GM18508 (cell line): ENCODE results near the gene PTPRF.
"Not testable (repeated sequence)": the region's sequence is repeated elsewhere in the genome, so short reads cannot be mapped to it uniquely, and the experiment has no call there.

Source experiments
- ATAC-seq: cut with Tn5 transposase; IDR thresholded peaks from one replicate; pipeline ENCODE4 v1.9.1; 2021; ENCODE audit warnings: moderate number of reproducible peaks; ENCODE audit not compliant: insufficient read depth, unreplicated experiment

The PTPRF gene

DNA sequence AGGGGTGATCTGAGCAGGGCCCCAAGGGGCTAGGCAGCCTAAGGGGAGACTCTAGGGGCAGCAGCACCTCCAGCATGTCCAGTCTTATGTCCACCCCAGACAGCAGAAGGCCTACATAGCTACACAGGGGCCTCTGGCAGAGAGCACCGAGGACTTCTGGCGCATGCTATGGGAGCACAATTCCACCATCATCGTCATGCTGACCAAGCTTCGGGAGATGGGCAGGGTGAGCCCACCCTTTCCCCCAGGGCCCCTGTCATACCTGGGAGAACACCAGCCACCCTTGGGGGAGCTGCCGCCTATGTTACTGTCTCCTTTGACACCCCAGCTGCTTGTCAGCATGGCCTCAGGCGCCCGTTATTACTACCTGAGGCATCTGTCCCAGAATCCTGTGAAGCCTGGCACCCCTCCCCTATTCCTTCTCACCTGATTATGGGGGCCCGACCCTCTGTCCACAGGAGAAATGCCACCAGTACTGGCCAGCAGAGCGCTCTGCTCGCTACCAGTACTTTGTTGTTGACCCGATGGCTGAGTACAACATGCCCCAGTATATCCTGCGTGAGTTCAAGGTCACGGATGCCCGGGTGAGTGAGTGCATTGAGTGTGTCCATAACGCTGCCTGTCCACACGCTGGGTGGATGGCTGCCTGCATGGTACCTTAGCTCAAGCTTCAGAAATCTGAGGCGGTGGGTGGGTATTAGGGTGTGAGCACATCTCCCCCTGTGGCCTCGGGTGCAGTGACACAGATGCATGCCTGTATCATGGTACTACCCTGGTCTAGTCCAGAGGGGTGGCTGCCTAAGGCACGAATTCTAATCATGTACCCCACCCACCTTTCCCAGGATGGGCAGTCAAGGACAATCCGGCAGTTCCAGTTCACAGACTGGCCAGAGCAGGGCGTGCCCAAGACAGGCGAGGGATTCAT lies 89.6 kb downstream of the PTPRF start:
- ATAC-seq = no peak

- no peak for ATAC-seq
Measured at GRCh38 chr1:43620956-43621355, 90.3 kb downstream of the PTPRF start.

DNA sequence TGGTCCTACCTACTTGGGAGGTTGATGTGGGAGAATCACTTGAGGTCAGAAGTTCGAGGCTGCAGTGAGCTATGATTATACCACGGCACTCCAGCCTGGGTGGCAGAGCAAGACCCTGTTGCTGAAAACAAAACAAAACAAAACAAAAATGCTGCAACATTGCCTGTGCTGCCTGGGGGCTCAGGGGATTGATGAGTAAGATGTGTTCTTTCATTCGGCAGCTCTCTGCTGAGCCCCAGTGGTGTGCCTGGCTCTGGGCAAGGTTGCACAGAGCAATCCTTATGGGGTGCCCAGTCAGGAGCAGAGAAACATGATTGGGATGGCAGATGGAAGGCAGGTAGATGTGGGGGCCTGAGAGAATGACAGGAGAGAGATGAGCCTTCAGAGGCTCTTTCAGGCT lies 90.7 kb downstream of the PTPRF start:
- ATAC-seq = no peak

DNA sequence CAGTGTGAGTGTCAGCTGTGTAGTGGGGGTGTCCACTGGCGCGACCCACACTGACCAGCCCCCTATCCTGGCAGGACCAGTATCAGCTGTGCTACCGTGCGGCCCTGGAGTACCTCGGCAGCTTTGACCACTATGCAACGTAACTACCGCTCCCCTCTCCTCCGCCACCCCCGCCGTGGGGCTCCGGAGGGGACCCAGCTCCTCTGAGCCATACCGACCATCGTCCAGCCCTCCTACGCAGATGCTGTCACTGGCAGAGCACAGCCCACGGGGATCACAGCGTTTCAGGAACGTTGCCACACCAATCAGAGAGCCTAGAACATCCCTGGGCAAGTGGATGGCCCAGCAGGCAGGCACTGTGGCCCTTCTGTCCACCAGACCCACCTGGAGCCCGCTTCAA lies 91.2 kb downstream of the PTPRF start:
- ATAC-seq = no peak

- ATAC-seq = no peak
Measured at GRCh38 chr1:43622471-43622870, 91.8 kb downstream of the PTPRF start.

DNA sequence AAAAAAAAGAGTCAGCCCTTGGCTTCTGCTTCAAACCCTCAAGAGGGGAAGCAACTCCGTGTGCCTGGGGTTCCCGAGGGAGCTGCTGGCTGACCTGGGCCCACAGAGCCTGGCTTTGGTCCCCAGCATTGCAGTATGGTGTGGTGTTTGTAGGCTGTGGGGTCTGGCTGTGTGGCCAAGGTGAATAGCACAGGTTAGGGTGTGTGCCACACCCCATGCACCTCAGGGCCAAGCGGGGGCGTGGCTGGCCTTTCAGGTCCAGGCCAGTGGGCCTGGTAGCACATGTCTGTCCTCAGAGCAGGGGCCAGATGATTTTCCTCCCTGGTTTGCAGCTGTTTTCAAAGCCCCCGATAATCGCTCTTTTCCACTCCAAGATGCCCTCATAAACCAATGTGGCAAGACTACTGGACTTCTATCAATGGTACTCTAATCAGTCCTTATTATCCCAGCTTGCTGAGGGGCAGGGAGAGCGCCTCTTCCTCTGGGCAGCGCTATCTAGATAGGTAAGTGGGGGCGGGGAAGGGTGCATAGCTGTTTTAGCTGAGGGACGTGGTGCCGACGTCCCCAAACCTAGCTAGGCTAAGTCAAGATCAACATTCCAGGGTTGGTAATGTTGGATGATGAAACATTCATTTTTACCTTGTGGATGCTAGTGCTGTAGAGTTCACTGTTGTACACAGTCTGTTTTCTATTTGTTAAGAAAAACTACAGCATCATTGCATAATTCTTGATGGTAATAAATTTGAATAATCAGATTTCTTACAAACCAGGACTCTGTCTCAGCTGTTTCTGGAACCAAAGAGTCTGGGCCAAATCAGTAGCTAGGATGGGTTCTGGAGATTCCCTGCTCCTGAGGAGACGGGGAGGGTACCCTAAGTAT lies 92.5 kb downstream of the PTPRF start:
- no peak for ATAC-seq

- no peak for ATAC-seq
Measured at GRCh38 chr1:43625063-43625780, 94.5 kb downstream of the PTPRF start.

DNA sequence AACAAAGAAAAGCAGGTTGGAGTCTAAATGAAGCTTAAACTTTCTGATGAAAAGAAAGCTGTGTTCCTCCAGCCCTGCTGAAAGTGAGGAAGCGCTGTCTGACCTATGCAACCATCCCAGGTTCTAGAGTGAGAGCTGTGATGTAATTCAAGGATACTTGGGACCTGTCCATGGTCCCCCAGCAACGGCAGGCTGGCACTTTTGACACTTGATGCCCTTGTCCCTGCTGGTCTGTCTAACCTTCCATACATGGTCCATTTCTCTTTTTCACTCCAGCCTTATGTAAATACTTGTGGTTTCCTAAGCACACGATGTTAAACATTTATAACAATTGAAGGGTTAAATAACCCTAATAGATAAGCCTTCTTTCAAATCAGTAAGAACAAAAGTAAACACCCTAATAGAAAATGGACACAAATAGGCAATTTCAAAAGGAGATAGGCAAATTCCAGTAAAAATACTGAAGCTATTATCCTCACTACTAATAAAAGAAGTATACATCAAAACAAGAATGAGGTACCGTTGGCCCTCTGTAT lies 101.5 kb downstream of the PTPRF start:
- ATAC-seq = no peak

- ATAC-seq = no peak
Measured at GRCh38 chr1:43634721-43635120, 104.0 kb downstream of the PTPRF start.

GRCh38 chr1:43636006-43636641 lies 105.4 kb downstream of the PTPRF start:
- no peak for ATAC-seq

DNA sequence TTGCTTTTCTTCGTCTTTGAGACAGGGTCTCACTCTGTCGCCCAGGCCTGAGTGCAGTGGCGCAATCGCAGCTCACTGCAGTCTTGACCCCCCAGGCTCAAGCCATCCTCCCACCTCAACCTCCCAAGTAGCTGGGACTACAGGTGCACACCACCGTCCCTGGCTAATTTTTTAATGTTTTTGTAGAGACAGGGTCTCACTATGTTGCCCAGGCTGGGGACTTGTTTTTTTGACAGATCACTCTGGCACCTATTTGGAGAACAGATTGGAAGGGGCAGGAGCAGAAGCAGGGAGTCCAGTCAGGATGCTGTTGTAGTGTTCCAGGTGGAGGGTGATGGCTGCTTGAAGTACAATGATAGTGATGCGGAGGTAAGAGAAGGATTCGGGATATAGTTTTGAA lies 106.6 kb downstream of the PTPRF start:
- ATAC-seq = no peak

- ATAC-seq = not testable (repeated sequence)
Measured at GRCh38 chr1:43638381-43638780, 107.7 kb downstream of the PTPRF start.

DNA sequence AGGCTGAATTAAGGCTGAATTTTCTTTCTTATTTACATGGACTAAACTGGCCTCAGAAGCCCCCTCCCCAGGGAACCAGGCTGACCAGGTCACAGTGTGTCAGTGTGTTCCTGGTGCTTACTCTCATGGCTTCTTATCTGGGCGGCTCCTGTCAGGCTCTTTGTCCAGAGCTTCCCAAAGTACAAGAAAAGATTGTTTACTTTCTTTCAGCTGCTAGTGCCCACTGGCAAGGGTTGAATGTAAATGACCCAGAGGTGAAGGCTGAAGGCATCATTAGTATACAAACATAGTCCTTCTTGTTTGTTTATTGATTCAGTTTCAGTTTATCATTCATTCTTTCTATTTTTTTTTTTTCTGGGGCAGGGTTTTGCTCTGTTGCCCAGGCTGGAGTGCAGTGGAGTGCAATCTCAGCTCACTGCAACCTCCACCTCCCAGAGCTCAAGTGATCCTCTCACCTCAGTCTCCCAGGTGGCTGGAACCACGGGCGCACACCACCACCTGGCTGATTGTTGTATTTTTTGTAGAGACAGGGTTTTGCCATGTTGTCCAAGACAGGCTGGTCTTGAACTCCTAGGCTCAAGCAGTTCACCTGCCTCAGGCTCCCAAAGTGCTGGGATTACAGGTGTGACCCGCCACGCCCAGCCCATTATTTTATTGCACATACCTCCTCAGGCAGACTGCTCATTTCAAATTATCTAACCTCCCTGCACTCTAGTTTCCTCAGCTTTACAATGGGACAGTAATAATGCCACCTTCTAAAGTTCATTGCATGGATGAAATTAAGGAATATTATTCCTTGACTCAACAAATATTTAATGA lies 109.5 kb downstream of the PTPRF start:
- no peak for ATAC-seq

- ATAC-seq = no peak
Measured at GRCh38 chr1:43644558-43644957, 113.9 kb downstream of the PTPRF start.

DNA sequence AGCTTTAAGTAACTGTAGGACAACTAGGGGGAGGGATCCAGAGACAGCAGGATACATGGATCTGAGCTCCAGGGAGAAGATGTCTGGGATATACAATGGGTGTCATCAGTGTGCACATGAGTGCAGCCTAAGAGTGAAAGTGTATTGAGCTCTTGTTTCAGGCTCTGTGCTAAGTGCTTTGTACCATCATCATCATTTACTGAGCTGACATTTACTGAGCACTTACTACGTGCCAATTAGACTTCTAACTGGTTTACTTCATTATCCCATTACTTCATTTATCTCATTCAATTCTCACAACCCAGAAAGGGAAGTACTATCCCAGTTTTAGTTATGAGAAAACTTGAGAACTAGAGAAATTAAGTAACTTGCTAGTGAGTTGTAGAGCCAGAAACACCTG lies 114.8 kb downstream of the PTPRF start:
- no peak for ATAC-seq

GRCh38 chr1:43647331-43647730 lies 116.6 kb downstream of the PTPRF start:
- ATAC-seq = not testable (repeated sequence)

- no peak for ATAC-seq
Measured at GRCh38 chr1:43648221-43648847, 117.7 kb downstream of the PTPRF start.

DNA sequence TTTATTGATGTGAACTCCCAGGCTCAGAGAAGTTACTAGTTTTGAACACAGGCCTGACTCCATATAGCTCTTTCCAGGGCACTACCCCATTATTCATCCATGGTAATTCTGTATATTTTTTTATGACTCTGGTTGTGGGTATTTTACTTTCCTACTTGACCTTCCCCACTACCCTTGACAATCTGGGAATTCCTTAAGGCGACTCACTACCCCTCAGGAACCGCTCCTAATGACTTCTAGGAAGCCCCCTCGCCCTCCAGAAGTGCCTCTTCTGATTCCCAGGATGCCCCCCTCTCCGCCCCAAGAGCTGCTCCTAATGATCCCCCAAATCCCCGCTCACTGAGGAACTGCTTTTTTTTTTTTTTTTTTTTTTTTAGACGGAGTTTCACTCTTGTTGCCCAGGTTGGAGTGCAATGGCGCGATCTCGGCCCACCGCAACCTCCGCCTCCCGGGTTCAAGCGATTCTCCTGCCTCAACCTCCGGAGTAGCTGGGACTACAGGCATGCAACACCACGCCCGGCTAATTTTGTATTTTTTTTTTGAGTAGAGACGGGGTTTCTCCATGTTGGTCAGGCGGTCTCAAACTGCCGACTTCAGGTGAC lies 118.3 kb downstream of the PTPRF start:
- ATAC-seq = no peak
